Measurements from ENCODE around the gene PRRT1. TPM values are rescaled to one million over a fixed set of nuclear protein-coding genes. Genes with fewer than 3 reads are reported as not detected.
A peak's percentile ranks its signal among the peaks of the same experiment; 100 is the strongest.

The PRRT1 gene
- polyA plus RNA-seq, 2 of the 4 experiments (the other 2 are of a cell fraction): 0.19 to 0.63 TPM

DNA sequence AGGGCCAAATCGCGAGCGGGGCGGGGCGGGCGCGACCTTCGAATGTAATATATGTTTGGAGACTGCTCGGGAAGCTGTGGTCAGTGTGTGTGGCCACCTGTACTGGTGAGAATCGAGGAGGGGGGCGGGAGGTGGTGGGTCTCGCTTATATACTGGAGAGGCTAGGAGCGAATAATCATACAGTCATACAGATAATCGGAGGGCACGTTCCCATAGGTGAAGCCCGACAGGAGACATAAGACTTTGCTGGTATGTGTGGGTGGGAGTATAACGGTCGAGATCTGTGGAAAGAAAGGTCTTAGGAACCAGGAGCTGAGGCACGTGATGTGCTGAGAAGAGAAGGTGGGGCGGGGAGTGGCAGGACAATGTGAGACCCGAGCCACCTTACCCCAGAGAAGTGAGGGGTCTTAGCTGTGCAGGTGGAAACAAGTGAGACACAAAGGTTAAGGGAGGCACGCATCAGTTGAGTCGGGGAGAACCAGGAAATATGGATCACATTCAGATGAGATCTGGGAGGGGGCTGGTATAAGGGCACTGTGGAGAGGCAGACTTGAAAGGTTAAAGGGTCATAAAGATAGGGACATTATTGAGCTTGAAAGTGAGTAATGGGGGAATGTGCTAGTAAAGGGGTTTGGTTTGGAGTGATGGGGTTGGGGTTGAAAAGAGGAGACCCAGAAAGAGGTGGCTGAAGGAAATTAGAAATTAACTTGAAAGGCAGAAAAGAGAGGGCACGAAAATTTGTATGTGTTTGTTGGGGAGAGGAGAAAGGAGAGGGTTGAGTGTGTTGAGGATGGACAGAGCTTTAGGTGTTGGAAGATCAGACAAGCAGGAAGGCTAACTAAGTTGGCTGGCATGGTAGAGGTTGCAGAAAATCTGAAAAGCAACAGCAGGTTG, 27.1 kb upstream of the PRRT1 start:
- 6% methylated on average over 13 of the region's 24 CpGs for WGBS (ENCODE audit: missing lambda C conversion rate)
- POLR2A ChIA-PET: interaction anchor here (1.3 kb wide), 1 partner anchor 17 kb away, joined by 5 read pairs; no protein-coding TSS in a partner anchor
- peak overlapping the region; percentile 94 for H3K4me2 ChIP-seq
- TF ChIP-seq EHF (CRISPR knock-in tag; IDR thresholded peaks at IDR 0.05): no peak
- TF ChIP-seq, protein P1, sequence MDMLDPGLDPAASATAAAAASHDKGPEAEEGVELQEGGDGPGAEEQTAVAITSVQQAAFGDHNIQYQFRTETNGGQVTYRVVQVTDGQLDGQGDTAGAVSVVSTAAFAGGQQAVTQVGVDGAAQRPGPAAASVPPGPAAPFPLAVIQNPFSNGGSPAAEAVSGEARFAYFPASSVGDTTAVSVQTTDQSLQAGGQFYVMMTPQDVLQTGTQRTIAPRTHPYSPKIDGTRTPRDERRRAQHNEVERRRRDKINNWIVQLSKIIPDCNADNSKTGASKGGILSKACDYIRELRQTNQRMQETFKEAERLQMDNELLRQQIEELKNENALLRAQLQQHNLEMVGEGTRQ (IDR thresholded peaks at IDR 0.05): peak; percentile 34; the same call in 1 of the 2 replicates
- peak overlapping the region; percentile 100 for H3K4me3 ChIP-seq
- H3K9me3 ChIP-seq: no peaks in the 10 kb centered on the region
- no peak for FAIRE-seq
- peak; percentile 2 to 8; a peak in 5 of 6 replicates for ATAC-seq
- H3K27ac ChIP-seq: peak overlapping the region; percentile 77 to 99
- CTCF ChIA-PET: interaction anchor here (0.6 to 1.5 kb wide), 5 partner anchors 10 to 95 kb away, joined by 3 to 6 read pairs (median 3); no protein-coding TSS in a partner anchor
- DNase-seq (ENCODE audit: low read depth in 1 of 2, low spot score in 1 of 2): no peak
- H3K4me1 ChIP-seq: peaks cover 21% of the 10 kb centered on the region

DNA sequence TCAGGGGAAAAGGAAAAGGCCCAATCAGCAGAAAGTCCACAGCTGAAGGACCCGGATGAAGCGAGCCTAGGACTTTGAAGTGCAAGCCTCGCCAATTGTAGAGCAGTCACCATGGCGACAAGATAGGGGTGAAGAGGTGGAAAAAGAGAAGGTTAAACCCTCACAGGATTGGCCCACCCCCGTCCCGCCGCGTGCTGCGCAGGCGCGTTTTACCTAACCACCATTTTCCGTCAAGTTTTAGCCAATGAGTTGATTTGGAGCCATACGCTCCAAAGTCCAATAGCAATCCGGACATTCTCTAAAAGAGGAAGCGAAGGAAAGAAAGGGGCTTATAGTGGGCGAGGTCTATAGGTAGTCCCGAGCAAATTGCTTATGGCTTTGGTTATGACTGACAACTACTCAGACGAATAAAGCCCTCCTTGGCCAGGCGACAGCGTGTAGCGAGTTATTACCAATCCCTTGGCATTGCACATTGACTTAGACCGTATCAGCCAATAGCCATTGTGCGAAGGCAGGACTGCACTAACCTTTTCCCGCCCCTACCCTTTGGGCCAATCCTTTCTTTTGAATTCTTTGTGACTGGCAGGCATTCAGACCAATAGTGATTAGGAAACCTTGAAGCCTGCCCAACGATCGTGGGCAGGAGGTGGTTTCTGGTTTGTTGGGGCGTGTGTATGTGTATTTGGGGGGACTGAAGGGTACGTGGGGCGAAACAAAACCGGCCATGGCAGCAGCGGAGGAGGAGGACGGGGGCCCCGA, 26.2 kb upstream of the PRRT1 start, which contains the start of gene RNF5:
Gene RNF5, plus strand, starts transcription at position 618 of the 759 bp plus-strand sequence. Its CDS starts 107 bp downstream, at position 725.
- no peak for FAIRE-seq
- H3K4me1 ChIP-seq: peaks cover 20% of the 10 kb centered on the region
- no peaks in the 10 kb centered on the region for H3K9me3 ChIP-seq
- POLR2A ChIA-PET: interaction anchor here (1.0 to 2.5 kb wide), 6 partner anchors 11 to 63 kb away, joined by 3 to 24 read pairs (median 5); partner anchors contain the start of genes FKBPL and PBX2
- CTCF ChIA-PET: interaction anchor here (0.6 to 1.5 kb wide), 5 partner anchors 10 to 60 kb away, joined by 3 to 6 read pairs (median 4); no protein-coding TSS in a partner anchor
- peak within 1 kb of the TSS; percentile 94 for H3K4me2 ChIP-seq
- WGBS (ENCODE audit: missing lambda C conversion rate): 4% methylated on average over 30 of the region's 33 CpGs
- DNase-seq (ENCODE audit: low read depth in 1 of 2, low spot score in 1 of 2): peak; percentile 95 to 100
- H3K4me3 ChIP-seq: peak within 1 kb of the TSS; percentile 100
- TF ChIP-seq RFX5 (IDR thresholded peaks at IDR 0.05) (peak; percentile 21; the same call in 1 of the 2 replicates), POLR2AphosphoS2 (conservative IDR thresholded peaks at IDR 0.05; ENCODE audit: low read length) (no peak), CEBPB (IDR thresholded peaks at IDR 0.05) (no peak), RCOR1 (IDR thresholded peaks at IDR 0.05; ENCODE audit: low read depth, low read length) (no peak), MAFK (IDR thresholded peaks at IDR 0.05; ENCODE audit: partially characterized antibody) (peak; percentile 100), HDAC2 (IDR thresholded peaks at IDR 0.05) (no peak), HOXA7 (CRISPR knock-in tag; IDR thresholded peaks at IDR 0.05) (no peak)
- TF ChIP-seq, protein P2, sequence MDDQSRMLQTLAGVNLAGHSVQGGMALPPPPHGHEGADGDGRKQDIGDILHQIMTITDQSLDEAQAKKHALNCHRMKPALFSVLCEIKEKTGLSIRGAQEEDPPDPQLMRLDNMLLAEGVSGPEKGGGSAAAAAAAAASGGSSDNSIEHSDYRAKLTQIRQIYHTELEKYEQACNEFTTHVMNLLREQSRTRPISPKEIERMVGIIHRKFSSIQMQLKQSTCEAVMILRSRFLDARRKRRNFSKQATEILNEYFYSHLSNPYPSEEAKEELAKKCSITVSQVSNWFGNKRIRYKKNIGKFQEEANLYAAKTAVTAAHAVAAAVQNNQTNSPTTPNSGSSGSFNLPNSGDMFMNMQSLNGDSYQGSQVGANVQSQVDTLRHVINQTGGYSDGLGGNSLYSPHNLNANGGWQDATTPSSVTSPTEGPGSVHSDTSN (IDR thresholded peaks at IDR 0.05): peak; percentile 97
- TF ChIP-seq, protein P3, sequence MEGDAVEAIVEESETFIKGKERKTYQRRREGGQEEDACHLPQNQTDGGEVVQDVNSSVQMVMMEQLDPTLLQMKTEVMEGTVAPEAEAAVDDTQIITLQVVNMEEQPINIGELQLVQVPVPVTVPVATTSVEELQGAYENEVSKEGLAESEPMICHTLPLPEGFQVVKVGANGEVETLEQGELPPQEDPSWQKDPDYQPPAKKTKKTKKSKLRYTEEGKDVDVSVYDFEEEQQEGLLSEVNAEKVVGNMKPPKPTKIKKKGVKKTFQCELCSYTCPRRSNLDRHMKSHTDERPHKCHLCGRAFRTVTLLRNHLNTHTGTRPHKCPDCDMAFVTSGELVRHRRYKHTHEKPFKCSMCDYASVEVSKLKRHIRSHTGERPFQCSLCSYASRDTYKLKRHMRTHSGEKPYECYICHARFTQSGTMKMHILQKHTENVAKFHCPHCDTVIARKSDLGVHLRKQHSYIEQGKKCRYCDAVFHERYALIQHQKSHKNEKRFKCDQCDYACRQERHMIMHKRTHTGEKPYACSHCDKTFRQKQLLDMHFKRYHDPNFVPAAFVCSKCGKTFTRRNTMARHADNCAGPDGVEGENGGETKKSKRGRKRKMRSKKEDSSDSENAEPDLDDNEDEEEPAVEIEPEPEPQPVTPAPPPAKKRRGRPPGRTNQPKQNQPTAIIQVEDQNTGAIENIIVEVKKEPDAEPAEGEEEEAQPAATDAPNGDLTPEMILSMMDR (IDR thresholded peaks at IDR 0.05): no peak
- TF ChIP-seq, protein P4, sequence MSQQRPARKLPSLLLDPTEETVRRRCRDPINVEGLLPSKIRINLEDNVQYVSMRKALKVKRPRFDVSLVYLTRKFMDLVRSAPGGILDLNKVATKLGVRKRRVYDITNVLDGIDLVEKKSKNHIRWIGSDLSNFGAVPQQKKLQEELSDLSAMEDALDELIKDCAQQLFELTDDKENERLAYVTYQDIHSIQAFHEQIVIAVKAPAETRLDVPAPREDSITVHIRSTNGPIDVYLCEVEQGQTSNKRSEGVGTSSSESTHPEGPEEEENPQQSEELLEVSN (IDR thresholded peaks at IDR 0.05; ENCODE audit: borderline replicate concordance, low read depth): 0 out of 2 replicates have a peak, but pooled peaks have one; percentile 10
- peak within 1 kb of the TSS; percentile 97 to 99 for H3K27ac ChIP-seq
- ATAC-seq: peak; percentile 79 to 91

DNA sequence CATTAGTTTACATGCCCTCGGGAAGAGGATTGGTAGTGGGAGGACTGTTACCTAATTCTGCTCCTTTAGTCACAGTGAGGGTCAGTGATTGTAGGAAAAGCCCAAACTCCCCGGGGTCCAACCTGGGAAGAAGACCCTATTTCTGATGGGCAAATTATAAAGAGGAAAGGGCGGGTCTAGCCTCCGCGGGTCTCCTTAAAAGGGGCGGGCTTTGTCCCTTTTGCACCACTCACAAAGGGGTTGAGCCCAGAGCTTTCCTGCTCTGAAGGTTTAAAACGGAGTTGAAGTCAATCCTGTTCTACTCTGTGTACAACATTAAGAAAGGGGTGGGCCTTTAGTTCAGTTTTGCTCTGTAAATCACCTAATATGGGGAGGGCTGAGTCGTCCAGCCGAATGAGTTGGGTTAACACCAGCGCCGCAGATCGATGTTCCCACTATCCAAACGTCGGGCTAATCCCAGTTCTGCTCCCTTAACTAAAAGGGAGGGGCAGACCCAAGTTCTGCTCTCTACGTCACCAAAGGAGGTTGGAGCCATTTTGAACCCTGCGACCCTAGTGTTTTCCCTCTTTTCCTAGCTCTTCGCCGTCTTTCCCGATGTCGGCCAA, 25.5 kb upstream of the PRRT1 start:
- peak overlapping the region; percentile 97 to 99 for H3K27ac ChIP-seq
- ATAC-seq (peak; percentile 39 to 49), DNase-seq (ENCODE audit: low read depth in 1 of 2, low spot score in 1 of 2) (no peak), FAIRE-seq (no peak)
- ChIA-PET POLR2A (interaction anchor here (1.0 to 2.5 kb wide), 6 partner anchors 11 to 63 kb away, joined by 3 to 24 read pairs (median 5); partner anchors contain the start of genes FKBPL and PBX2), CTCF (interaction anchor here (0.6 to 1.4 kb wide), 4 partner anchors 14 to 60 kb away, joined by 3 to 4 read pairs (median 4); no protein-coding TSS in a partner anchor)
- peaks cover 20% of the 10 kb centered on the region for H3K4me1 ChIP-seq
- H3K4me3 ChIP-seq: peak overlapping the region; percentile 100
- 1% methylated on average over 20 of the region's 20 CpGs for WGBS (ENCODE audit: missing lambda C conversion rate)
- H3K9me3 ChIP-seq: no peaks in the 10 kb centered on the region
- H3K4me2 ChIP-seq: peak overlapping the region; percentile 93
- 0 out of 2 replicates have a peak, but pooled peaks have one; percentile 15 for TF ChIP-seq ESRRA (IDR thresholded peaks at IDR 0.05; ENCODE audit: borderline replicate concordance, low read length)
- TF ChIP-seq RAD21 (conservative IDR thresholded peaks at IDR 0.05 in 1 of 2, IDR thresholded peaks at IDR 0.05 in 1 of 2): no peak
- peak; percentile 29; the same call in 1 of the 2 replicates for TF ChIP-seq PHF8 (IDR thresholded peaks at IDR 0.05; ENCODE audit: borderline replicate concordance, low read depth)
- TF ChIP-seq NR3C1 (IDR thresholded peaks at IDR 0.05): no peak
- TF ChIP-seq, protein P5, sequence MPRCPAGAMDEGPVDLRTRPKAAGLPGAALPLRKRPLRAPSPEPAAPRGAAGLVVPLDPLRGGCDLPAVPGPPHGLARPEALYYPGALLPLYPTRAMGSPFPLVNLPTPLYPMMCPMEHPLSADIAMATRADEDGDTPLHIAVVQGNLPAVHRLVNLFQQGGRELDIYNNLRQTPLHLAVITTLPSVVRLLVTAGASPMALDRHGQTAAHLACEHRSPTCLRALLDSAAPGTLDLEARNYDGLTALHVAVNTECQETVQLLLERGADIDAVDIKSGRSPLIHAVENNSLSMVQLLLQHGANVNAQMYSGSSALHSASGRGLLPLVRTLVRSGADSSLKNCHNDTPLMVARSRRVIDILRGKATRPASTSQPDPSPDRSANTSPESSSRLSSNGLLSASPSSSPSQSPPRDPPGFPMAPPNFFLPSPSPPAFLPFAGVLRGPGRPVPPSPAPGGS (IDR thresholded peaks at IDR 0.05): 0 out of 3 replicates have a peak, but pooled peaks have one; percentile 33
- no peak for TF ChIP-seq CEBPB (IDR thresholded peaks at IDR 0.05)
- no peak for TF ChIP-seq KDM1A (IDR thresholded peaks at IDR 0.05; ENCODE audit: low read depth)
- TF ChIP-seq, protein P6, sequence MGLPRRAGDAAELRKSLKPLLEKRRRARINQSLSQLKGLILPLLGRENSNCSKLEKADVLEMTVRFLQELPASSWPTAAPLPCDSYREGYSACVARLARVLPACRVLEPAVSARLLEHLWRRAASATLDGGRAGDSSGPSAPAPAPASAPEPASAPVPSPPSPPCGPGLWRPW (IDR thresholded peaks at IDR 0.05): no peak
- peak; percentile 47 for TF ChIP-seq POLR2A (IDR thresholded peaks at IDR 0.05; ENCODE audit: low read length)
- TF ChIP-seq, protein P7, sequence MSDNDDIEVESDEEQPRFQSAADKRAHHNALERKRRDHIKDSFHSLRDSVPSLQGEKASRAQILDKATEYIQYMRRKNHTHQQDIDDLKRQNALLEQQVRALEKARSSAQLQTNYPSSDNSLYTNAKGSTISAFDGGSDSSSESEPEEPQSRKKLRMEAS (IDR thresholded peaks at IDR 0.05): peak; percentile 49
- no peak for TF ChIP-seq CHD4 (IDR thresholded peaks at IDR 0.05; ENCODE audit: borderline replicate concordance)
